ENCODE results near the gene ST8SIA4. TPM values are rescaled to one million over a fixed set of nuclear protein-coding genes. Genes with fewer than 3 reads are reported as not detected.

The ST8SIA4 gene
- total and polyA plus RNA-seq, 2 donors (not counting 1 experiment from before 2014, with no cell fraction given) = 9.5 to 42.6 TPM

DNA sequence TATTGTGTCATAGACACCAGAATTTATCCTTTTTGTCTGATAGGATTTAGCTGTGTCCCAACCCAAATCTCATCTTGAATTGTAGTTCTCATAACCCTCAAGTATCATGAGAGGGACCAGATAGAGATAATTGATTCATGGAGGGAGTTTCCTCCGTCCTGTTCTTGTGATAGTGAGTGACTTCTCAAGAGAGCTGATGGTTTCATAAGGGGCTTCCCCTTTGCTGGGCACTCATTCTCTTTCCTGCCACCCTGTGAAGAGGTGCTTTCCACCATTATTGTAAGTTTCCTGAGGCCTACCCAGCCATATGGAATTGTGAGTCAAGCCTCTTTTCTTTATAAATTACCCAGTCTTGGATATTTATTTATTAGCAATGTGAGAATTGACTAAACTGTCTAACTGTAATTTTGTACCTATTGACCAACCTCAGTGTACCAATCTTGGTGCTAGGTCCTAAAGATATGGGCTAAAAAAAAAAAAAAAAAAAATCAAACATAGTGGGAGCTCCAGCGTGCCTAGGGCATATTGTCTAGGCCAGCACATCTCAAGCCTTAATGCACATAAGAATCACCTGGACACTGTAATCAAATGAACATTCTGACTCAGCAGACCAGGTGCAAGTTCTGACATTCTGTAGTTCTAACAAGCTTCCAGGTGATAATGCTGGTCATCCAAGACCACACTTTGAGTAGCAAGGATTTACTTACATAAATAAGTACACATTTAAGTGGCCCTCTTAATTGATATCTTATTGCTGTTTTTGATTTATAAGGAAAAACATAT, 30.5 kb downstream of the ST8SIA4 start:
- Histone ChIP-seq H3K4me3 (ENCODE audit: control extremely low read depth in 1 of 5, extremely low read depth in 1 of 5, insufficient read depth in 1 of 5, low read depth in 2 of 5, low read length in 4 of 5) (no peak overlapping the region), H3K27ac (ENCODE audit: low read length in 2 of 2) (peak overlapping the region in 1 of 2 donors; percentile 61), H3K9ac (ENCODE audit: low read length) (no peak overlapping the region), H4K20me1 (ENCODE audit: control insufficient read depth, insufficient read depth, low read length, poor library complexity, severe bottlenecking) (no peaks in the 10 kb centered on the region), H3K4me2 (replicated peaks; ENCODE audit: low read depth, low read length, poor library complexity, severe bottlenecking) (peak overlapping the region; percentile 27), H2AFZ (ENCODE audit: insufficient read depth, low read depth, low read length, poor library complexity, severe bottlenecking) (peak overlapping the region; percentile 9), H3K4me1 (ENCODE audit: control insufficient read depth in 2 of 2, insufficient read depth in 2 of 2, low read length in 2 of 2) (peaks cover 9 to 15% of the 10 kb centered on the region in 2 donors), H3K27me3 (replicated peaks in 1 of 4; ENCODE audit: control extremely low read depth in 1 of 4, control insufficient read depth in 3 of 4, insufficient read depth in 4 of 4, low read length in 3 of 4) (no peaks in the 10 kb centered on the region), H3K9me3 (ENCODE audit: control extremely low read depth in 1 of 3, control insufficient read depth in 2 of 3, insufficient read depth in 1 of 3, low read length in 2 of 3) (no peaks in the 10 kb centered on the region), H3K36me3 (replicated peaks in 1 of 2; ENCODE audit: control extremely low read depth in 1 of 2, control insufficient read depth in 1 of 2, extremely low read depth in 1 of 2, insufficient read depth in 2 of 2, low read length in 1 of 2) (peaks cover 12 to 16% of the 10 kb centered on the region in 2 experiments), H3K79me2 (ENCODE audit: control insufficient read depth, insufficient read depth, low read length) (peaks cover 60% of the 10 kb centered on the region)
- ATAC-seq (ENCODE audit: low read depth) = peak; percentile 80
- CTCF ChIA-PET = interaction anchor here (1.0 to 1.1 kb wide), 2 partner anchors 36 to 44 kb away, joined by 3 read pairs; no protein-coding TSS in a partner anchor
- Mint-ChIP-seq H3K27ac (peak overlapping the region; percentile 37), H3K9me3 (ENCODE audit: insufficient read depth) (no peaks in the 10 kb centered on the region), H3K4me1 (peaks cover 40% of the 10 kb centered on the region), H3K27me3 (no peaks in the 10 kb centered on the region), H3K4me3 (no peak overlapping the region)
- TF ChIP-seq, protein P1, sequence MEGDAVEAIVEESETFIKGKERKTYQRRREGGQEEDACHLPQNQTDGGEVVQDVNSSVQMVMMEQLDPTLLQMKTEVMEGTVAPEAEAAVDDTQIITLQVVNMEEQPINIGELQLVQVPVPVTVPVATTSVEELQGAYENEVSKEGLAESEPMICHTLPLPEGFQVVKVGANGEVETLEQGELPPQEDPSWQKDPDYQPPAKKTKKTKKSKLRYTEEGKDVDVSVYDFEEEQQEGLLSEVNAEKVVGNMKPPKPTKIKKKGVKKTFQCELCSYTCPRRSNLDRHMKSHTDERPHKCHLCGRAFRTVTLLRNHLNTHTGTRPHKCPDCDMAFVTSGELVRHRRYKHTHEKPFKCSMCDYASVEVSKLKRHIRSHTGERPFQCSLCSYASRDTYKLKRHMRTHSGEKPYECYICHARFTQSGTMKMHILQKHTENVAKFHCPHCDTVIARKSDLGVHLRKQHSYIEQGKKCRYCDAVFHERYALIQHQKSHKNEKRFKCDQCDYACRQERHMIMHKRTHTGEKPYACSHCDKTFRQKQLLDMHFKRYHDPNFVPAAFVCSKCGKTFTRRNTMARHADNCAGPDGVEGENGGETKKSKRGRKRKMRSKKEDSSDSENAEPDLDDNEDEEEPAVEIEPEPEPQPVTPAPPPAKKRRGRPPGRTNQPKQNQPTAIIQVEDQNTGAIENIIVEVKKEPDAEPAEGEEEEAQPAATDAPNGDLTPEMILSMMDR (IDR thresholded peaks at IDR 0.05) = no peak
- TF ChIP-seq EZH2 (IDR thresholded peaks at IDR 0.05; ENCODE audit: borderline replicate concordance, insufficient read depth, low read depth, low read length, poor library complexity, severe bottlenecking) = no peak
- peak; percentile 62 for DNase-seq
- POLR2A ChIA-PET = interaction anchor here (0.7 kb wide), 1 partner anchor 19 kb away, joined by 3 read pairs; no protein-coding TSS in a partner anchor
- intact Hi-C loops (cut with micrococcal nuclease) = loop anchor here (2.0 kb wide), 1 partner anchor 16 kb away; no protein-coding TSS in a partner anchor
- no CpG with 5 or more reads among the region's 2 CpGs for WGBS (ENCODE audit: insufficient coverage)

DNA sequence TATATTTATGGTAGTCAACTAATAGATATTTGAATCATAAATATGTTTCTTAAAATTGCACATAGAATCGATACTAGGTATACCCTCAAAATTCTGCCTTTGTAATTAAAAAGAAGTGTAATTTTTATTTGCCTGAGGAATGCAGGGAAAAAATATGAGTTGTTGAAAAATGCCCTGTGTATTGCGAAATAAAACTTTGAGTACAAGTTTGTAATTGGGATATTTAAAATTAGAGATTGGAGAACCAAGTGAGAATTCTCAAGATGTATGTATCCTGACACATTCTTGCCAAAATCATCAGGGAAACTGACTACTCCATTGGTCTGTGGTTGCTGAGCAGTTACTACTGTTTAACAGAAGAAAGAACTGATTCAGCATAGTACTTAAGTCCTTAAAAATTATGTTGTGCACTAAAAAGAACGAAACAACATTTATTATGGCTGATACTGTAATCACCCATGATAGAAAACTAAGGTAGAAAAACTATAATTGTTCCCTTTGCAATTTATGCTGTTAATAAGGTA, 36.0 kb downstream of the ST8SIA4 start:
- ChIA-PET CTCF (no interaction called here), POLR2A (no interaction called here)
- H3K27me3 Mint-ChIP-seq = no peaks in the 10 kb centered on the region

More for the DNA sequence above, 36.0 kb downstream of the ST8SIA4 start:
- intact Hi-C loops (cut with micrococcal nuclease) = no loop called here
- Mint-ChIP-seq H3K4me3 (no peak overlapping the region), H3K27ac (no peak overlapping the region), H3K9me3 (ENCODE audit: insufficient read depth) (no peaks in the 10 kb centered on the region), H3K4me1 (peaks cover 19% of the 10 kb centered on the region)
- Histone ChIP-seq H3K4me1 (ENCODE audit: control insufficient read depth in 2 of 2, insufficient read depth in 2 of 2, low read length in 2 of 2) (peaks cover 0 to under 1% of the 10 kb centered on the region in 2 donors), H4K20me1 (ENCODE audit: control insufficient read depth, insufficient read depth, low read length, poor library complexity, severe bottlenecking) (no peaks in the 10 kb centered on the region), H2AFZ (ENCODE audit: insufficient read depth, low read depth, low read length, poor library complexity, severe bottlenecking) (no peak overlapping the region), H3K27me3 (replicated peaks in 1 of 4; ENCODE audit: control extremely low read depth in 1 of 4, control insufficient read depth in 3 of 4, insufficient read depth in 4 of 4, low read length in 3 of 4) (no peaks in the 10 kb centered on the region), H3K9ac (ENCODE audit: low read length) (no peak overlapping the region), H3K27ac (ENCODE audit: low read length in 2 of 2) (no peak overlapping the region), H3K4me2 (replicated peaks; ENCODE audit: low read depth, low read length, poor library complexity, severe bottlenecking) (no peak overlapping the region), H3K9me3 (ENCODE audit: control extremely low read depth in 1 of 3, control insufficient read depth in 2 of 3, insufficient read depth in 1 of 3, low read length in 2 of 3) (no peaks in the 10 kb centered on the region), H3K36me3 (replicated peaks in 1 of 2; ENCODE audit: control extremely low read depth in 1 of 2, control insufficient read depth in 1 of 2, extremely low read depth in 1 of 2, insufficient read depth in 2 of 2, low read length in 1 of 2) (peaks cover 5 to 8% of the 10 kb centered on the region in 2 experiments), H3K79me2 (ENCODE audit: control insufficient read depth, insufficient read depth, low read length) (peaks cover 49% of the 10 kb centered on the region), H3K4me3 (ENCODE audit: control extremely low read depth in 1 of 5, extremely low read depth in 1 of 5, insufficient read depth in 1 of 5, low read depth in 2 of 5, low read length in 4 of 5) (no peak overlapping the region)
- TF ChIP-seq, protein P1 (IDR thresholded peaks at IDR 0.05) = no peak
- TF ChIP-seq EZH2 (IDR thresholded peaks at IDR 0.05; ENCODE audit: borderline replicate concordance, insufficient read depth, low read depth, low read length, poor library complexity, severe bottlenecking) = no peak
- DNase-seq (no peak), ATAC-seq (ENCODE audit: low read depth) (no peak)
- WGBS (ENCODE audit: insufficient coverage) = no CpG with 5 or more reads among the region's 3 CpGs

Measured in B cell (primary cell).